Glomerular visceral epithelial cell (primary cell): Measurements from ENCODE around the gene CNN3.

Experiments used
- DNase-seq: peaks from one replicate; pipeline ENCODE4 v3.0.0-alpha.2; 2016; ENCODE audit errors: extremely low spot score

The CNN3 gene

DNA sequence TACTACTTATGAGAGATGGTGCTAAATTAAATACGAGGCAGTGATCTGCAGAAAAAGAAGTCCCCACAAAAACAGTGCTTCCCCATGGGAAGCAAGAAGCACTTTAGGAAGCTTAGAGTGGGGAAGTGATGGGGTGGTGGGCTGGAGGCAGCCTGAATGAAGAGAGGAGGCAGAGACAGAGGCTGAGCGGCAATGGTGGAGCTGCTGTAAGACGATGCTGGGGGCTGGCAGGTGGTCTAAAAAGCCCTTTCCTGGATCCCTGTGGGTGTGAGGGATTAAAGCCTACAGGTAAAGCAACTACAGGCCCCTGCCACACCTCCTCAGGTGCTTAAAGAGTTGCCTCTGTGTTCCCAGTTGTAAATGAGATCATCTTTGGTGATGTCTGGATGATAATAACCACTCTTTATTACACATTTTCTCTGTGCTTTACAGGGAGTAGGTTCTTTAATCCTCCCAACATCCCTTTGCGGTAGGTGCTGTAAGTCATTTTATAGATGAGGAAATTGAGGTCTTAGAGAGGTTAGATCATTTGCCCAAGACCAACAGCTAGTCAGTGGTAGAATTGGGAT is 39.2 kb downstream of the CNN3 start:
- no peak for DNase-seq

DNA sequence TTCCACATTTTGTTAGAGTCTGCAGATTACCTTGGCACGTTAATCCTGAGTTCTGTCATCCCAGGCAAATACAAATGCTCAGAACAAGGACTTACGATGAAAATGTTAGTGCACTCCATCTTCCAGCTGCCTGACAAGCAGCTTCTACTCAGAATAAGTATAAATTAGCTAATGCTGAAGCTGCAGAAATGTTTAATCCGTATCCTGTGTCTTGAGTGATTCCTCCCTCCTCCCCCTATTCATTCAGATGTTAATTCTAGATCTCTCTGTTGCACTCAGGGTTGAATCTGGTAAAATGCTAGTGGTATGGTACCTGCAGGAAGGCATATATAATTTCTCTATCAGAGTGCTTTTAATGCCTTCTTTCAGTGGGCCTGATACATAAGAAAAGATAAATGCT is 39.8 kb downstream of the CNN3 start:
- DNase-seq = no peak

DNA sequence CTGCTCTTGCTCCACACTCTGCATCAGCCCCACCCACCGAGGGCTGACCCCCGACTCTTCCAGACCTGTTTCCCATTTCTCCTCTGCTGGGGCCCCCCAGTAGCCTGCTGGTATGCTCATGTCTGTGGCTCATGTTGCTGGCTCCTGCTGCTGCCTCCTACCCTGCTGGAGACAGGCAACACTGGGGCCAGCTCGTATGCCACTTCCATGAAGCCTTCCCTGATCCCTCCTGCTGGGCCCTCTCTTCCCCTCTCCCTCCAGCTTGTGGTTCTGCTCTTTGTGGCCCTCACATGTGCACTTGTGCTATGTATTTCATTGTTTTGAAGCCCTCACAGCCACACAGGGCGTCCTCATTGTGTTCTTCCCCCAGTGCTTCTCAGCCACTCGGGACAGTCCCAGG is 40.5 kb downstream of the CNN3 start:
- DNase-seq = no peak

DNA sequence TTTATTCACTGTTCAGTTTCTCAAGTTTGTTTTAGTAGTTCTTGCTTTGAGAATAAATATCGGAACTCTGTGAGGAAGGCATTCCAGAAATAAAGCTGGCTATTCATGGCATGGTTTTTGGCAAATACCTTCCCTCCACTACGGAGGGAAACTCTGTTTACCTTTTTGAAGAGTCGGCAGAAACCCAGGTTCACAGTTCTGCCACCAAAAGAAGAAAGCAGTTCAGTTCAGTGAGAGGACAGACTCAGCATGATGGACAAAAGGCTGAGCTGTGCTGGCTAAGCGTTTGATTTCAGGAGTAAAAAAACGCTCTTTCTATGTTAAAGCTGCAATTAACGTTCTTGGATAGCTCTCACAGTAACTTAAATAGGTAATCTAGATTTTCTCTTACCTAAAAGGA is 42.4 kb downstream of the CNN3 start:
- DNase-seq = no peak

DNA sequence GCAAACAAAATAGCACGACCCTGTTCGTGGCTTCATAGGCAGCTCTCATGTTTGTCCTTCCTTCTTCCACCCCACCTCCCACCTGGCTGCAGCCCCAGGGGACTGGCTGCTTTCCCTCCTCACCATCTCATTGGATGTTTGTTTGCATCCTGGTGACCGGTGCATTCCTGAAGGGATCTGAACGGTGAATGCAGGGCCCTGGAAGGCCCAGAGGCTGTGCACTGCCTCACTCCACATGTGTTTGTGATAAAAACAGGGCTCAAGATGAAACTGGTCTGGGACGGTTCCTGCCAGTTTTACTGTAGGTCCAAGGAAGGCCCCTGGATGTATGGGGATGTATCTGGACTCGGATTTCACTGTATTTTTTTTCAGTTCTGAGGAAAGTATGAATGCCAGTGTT is 42.8 kb downstream of the CNN3 start:
- peak; percentile 35 for DNase-seq

DNA sequence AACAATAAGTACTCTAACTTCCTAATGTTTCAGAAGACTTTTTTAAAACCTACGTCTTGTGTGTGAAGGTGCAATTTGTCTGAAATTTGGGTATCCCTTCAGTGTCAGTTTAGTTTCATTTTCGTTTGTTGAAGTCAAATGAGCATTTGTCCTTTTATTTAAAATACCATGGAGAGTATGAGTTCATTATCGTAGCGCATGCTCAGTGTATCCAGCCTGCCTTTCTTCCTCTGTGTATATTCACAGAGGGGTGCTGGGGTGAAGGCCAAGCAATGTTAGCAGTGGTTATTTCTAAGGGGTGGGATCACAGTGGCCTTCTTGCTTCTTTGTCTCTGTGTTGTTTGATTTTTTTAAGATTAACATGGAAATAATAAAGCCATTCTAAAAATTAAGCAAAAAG is 43.2 kb downstream of the CNN3 start:
- no peak for DNase-seq

DNA sequence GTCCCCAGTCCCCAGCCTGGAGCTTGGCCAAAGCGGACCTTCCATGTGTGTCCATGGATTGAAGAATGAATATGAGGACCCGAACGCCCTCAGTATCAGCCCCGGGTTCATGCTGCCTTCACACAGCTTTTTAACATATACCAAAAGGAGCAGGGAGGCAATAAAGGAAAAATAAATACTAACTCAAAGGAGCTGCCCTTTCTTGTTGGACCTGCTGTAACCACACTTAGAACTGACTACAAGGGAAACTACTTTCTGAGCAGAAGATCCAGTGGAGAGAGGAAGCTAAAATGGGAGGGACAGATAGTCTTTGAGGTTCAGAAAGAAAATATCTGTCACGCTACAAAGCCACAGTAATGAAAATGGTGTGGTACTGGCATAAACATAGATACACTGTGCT is 48.6 kb downstream of the CNN3 start:
- no peak for DNase-seq

DNA sequence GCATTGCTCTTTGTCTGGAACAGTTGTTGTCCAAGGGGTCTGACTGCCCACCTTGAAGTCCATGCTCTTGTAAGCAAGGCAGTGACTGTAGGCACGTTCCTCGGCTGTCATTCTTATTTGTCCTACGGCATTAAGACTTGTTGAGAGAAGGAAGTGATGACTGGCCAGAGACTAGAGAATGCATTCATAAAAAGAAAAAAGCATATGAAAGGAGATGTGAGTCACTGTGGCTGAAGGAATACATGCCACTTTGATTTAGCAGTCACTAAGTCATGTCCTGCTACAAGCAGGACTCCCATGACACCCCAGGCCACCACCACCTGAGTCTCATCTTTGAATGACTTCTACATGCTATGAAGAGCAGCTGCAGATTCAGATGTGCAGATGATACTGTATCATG is 50.5 kb downstream of the CNN3 start:
- DNase-seq = no peak

DNA sequence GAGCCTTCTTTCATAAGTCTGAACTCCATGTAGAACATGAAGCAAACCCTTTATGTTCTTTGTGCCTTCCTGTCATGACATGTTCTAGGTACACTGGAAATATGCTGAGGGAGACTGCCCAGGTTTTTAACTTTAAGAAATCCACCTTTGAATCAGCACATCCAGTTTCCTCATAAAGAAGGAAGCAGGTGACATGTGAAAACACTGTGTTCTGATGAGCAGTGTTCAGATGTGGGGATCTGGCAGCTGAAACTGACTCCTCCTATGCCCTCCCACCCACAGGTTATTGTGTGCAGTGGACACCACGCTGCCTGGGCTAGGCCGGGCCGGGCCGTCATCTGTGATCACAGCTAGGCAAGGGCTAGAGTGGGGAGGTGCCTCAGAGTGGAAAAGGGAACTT is 51.1 kb downstream of the CNN3 start:
- no peak for DNase-seq

DNA sequence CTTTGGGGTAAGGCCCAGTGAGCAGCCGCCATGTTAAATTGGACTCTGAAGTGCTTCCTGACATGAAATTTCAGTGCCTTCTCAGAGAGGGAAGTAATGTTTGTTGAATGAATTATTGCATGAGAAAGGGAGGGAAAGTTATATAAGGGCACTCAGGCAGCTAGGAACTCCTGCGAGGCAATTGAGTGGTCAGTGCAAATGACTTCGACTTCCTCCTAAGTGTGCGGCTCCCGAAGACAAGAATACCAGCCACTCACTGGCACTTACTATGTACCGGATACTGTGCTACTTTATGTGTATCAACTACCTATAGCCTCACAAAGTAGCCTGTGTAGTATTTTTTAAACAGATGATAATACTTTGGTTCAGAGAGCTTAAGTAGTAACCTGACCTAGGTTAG is 52.5 kb downstream of the CNN3 start:
- no peak for DNase-seq

DNA sequence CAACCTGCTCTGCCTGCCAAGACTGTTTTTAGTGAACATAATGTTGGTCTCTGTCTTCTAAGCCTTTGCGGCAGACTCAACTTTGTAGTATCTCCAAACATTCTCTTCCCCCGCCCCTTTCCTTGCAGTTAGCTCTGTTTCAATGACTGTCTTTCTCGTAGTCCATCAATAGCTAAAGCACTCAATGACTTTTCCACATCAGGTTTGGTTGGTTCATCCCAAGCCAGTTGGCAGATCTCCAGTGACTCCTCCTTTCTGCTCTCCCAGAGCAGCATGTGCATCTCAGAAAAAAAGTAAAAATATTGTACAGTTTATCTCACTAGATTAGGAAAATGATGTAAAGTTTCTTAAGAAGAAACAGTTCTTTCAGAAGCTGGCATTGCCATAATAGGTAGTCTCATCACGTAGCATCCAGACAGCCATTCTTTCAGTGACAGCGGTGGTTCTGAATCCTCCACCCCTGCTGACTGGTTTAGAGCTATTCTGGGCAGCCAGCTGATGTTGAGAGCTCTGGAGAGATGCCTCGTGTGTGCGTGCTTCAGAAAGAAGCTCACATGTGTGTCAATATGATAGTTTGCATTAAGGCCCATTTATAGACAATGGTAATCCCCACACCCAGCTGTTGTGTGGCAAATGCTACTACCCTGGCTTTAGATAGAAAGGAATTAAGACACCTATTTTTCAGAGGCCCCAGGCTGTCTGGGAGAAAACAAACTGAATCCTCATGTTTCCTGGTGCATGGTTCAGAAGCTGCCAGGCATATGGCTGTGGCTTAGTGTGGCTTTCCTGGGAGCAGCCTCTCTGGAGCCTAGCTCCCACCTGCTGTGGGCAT is 53.2 kb downstream of the CNN3 start:
- DNase-seq = no peak

DNA sequence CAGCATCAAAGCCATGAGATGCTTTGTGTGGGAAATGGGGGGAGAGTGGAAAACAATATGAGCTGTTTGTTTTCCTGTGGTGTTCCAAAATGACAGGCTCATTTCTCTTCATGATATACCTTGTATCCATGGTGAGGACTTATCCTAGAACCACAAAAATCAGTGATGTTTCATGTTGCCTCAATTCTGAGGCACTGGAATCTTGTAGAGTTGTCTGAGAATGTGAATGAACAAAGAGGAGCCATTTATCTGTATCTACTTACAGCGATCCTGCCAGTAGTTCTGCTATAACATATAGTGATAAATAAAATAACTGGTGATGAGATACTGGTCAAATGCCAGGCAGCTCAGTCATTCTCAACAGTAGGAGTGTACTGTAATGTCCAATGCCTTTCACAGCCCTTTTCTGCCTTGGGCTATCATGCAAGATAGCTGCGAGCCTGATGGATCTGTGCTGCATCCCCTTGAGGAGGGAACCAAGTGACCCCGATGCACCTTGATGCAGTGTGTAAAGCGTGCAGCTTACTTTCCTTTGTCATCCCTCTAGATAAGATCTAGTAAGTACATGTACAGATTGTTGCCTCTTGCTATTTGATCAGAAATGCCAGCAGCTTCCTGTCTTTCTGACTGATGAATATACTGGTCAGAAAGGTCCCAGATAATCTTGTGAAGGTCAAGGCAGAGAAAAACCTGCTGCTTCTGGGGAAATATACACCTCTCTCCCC is 54.0 kb downstream of the CNN3 start:
- no peak for DNase-seq

DNA sequence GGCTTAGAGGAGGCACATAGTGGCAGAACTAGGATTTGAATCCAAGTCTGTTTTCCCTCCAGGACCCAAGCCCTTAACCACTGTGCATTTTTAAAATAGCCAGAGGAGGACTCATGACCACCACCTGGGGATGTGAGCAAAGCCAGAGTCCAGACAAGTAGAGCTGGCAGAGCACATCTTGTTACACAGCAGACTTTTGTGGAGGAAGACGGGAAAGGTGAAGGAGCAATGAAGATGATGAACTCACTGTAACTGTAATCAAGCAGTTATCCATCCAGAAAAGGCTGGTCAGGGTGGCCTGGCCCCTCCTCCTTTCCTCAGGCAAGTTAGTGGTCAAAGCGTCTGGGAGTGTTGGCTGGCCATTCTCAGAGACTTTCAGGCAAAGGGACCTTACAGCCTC is 55.9 kb downstream of the CNN3 start:
- peak; percentile 42 for DNase-seq

DNA sequence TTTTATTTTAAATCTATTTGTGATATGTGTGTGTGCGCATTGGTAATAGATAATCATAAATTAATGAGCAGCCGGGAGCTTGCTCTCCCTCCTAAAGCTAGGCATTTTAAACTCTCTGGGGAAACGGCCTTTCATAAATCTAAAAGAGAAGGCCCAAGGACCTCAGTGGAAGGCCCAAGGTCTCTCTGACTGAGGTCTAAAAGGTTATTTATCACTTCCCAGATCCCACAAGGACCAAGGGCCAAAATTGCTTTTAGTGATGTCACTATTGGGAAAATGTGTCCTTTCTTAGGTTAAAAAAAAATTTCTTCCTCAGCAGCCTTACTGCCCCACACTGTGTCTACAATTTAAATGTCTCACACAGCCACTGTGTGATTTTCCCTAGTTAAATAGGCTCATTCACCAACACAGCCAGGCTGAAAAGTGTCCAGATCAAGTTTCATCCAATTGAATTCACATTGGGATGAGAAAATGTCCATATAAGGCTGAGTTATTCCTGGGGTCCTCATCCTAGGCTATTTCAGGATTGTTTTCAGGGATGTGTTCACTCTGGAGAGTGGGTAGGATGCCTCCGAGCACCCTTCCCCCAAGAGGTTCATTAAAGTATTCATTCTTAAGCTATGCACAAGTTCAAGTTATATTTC is 60.6 kb downstream of the CNN3 start:
- no peak for DNase-seq

DNA sequence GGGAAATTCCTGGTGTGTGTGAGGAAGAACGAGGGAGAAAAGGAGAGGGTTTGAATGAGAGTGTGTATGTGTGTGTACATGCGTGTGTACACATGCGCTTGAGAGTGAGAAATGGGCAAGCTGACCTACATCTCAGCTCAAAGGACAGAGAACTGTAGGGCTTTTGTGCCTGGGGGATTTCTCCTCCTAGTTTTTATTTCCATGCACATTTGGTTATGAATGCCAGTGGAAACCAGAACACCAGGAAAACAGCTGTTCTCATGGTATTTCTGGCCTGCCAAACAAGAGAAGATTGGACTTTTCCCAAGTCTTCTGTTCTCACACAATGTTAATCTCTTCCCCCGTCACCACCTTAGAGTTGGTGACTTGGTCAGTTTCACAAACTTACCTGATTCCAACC is 61.5 kb downstream of the CNN3 start:
- no peak for DNase-seq

DNA sequence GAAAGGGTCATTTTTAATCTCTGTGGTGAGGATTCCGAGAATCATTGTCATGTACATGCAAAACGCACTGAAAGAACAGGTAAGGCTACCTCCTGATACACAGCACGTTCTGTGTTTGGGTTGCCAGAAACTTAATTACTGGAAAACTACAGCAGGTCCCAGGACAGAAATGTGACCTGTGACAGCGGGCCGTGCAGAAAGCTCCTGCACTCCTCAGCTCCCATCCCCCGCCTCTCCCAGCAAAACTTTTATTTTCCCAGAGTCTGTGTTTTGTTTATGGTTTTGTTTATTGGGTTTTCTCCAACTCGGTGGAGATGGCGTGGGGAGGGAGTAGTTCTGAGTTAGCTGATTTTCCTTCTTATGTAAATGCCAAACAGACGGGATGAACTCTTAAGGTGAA is 62.1 kb downstream of the CNN3 start:
- no peak for DNase-seq

DNA sequence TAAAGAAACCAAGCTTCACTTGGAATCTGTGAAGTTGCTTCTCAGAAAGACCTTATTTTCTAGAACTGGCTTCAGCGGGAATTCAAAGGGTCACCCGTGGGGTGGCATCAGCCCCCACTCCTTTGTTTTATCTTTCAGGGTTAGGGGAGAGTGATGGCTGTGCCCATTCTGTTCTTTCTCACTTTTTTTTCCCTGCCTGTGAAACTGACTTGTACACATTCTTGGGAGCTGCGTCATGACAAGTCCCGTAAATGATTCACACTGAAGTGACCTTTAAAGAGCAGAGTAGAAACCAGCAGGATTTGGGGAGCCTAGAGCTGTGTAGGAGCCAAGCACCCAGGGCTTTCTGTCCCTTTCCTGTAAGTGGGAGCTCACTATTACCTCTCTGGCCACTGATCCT is 63.0 kb downstream of the CNN3 start:
- DNase-seq = peak; percentile 74

DNA sequence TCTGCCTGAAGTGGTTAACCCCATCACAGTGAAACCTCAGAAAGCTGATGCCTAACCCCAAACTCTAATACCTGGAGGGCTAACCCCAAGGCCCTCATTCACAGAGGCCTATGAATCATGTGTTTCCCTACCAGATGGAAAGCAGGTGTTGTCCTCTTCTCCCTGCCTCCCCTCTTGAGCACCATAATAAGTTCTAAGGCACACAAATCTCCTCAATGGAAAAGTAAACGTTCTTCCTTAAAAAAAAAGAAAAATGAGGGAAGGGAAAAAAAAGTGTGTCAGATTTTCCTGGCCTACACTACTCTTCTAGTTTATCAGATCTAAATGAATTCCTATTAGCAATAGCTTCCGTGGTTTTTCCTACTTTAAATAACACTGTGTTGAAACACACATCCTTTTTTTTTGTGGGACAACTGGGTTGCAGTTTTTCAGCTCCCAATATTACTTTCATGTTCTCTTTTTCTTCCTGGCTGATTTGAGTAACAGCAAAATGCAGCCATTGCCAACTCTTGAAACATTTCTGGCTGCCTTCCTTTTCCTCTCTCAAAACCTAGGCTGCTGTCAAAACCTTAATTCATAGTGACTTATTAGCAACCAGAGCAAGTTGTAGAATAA is 63.5 kb downstream of the CNN3 start:
- no peak for DNase-seq

DNA sequence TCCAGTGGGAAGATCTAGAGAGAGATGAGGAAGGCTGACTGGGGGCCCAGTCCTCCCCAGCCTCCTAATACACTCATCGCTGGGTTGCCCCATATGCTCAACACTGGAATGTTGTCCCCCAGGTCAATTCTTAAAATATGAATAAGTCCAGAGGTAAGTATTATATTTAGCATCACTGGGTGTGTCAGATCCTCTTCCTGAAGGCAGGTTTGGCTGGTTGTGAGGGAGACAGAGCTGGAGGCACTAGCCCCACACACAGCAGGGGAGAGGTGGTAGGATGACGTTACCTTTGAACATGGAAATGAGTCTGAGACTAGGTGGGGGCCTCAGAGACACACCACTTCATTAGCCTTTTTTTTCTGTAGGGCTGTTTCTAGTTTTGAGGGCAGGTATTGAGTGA is 64.2 kb downstream of the CNN3 start:
- DNase-seq = no peak

DNA sequence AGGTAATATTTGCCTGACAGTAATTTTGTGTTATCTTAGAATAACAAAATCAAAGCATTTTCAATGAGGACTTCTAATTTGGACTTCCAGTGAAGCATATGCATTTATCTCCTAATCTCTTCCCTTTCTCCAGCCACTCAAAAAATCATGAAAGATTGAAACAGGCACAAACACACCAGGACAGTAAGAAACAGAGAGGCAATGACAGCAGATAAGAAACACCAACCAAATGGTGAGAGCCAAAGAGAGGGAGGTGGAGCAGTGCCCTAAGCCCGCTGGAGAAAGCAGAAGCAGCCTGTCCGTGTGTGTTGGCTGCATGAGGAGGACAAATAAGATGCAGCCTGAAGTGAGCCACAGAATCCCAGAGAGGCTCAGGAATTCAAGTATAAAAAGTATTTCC is 67.7 kb downstream of the CNN3 start:
- DNase-seq = no peak

DNA sequence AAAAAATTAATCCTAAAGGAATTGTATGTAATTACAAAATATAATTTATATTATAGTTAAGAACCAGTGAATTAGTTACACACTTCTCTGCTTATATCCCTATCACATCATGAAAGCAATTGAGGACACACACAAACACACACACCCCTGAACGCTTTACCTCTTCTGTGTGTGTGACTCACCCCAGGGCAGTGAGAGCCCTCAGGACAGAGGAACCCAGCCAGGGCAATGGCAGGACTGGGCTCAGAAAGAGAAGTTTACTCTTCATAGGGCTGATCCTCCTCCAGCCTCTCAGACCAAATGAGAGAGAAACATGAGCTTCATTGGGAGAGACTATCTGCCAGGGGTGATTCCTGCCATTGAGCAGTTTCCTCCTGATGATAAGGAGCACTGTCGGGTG is 68.6 kb downstream of the CNN3 start:
- DNase-seq = peak; percentile 39

DNA sequence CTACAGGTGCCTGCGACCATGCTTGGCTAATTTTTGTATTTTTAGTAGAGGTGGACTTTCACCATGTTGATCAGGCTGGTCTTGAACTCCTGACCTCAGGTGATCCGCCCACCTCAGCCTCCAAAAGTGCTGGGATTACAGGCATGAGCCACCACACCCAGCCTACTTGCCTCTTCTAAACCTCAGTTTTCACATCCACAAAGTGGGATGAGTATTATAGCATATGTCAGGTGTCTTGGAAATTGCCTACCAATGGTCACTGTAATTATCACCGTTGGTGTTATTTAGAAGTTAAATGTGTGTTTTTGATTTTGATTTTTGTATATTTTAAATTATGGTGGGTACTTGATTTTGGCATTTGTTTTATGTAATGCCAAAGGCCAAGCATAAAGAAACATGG is 70.0 kb downstream of the CNN3 start:
- no peak for DNase-seq
